Measurements from ENCODE around the gene MED17.
"Not testable (repeated sequence)": the region's sequence is repeated elsewhere in the genome, so short reads cannot be mapped to it uniquely, and the experiment has no call there.

MED17 gene

GRCh38 chr11:93744669-93745004 lies 39.4 kb upstream of the MED17 start:
- no peak for TF ChIP-seq CTCF (IDR thresholded peaks at IDR 0.05; ENCODE audit: low read depth, low read length, missing control alignments)
- no peak for DNase-seq (ENCODE audit: low read depth)
- H3K4me3 ChIP-seq (ENCODE audit: low read depth, low read length), result no peak overlapping the region

- H3K4me3 ChIP-seq (ENCODE audit: low read depth, low read length); DNase-seq (ENCODE audit: low read depth): not testable (repeated sequence)
Measured at GRCh38 chr11:93745005-93745755, 38.9 kb upstream of the MED17 start.

GRCh38 chr11:93746101-93746500 lies 38.0 kb upstream of the MED17 start:
- no peak for TF ChIP-seq CTCF (IDR thresholded peaks at IDR 0.05; ENCODE audit: low read depth, low read length, missing control alignments)
- no peak overlapping the region for H3K4me3 ChIP-seq (ENCODE audit: low read depth, low read length)
- no peak for DNase-seq (ENCODE audit: low read depth)

GRCh38 chr11:93747122-93747521 lies 37.0 kb upstream of the MED17 start:
- no peak for TF ChIP-seq CTCF (IDR thresholded peaks at IDR 0.05; ENCODE audit: low read depth, low read length, missing control alignments)
- H3K4me3 ChIP-seq (ENCODE audit: low read depth, low read length), result no peak overlapping the region
- no peak for DNase-seq (ENCODE audit: low read depth)

GRCh38 chr11:93751001-93751400 lies 33.1 kb upstream of the MED17 start:
- DNase-seq (ENCODE audit: low read depth), result no peak
- no peak for TF ChIP-seq CTCF (IDR thresholded peaks at IDR 0.05; ENCODE audit: low read depth, low read length, missing control alignments)

GRCh38 chr11:93753241-93753640 lies 30.8 kb upstream of the MED17 start:
- no peak for TF ChIP-seq CTCF (IDR thresholded peaks at IDR 0.05; ENCODE audit: low read depth, low read length, missing control alignments)
- no peak for DNase-seq (ENCODE audit: low read depth)
- no peak overlapping the region for H3K4me3 ChIP-seq (ENCODE audit: low read depth, low read length)

More at GRCh38 chr11:93751001-93751400, 33.1 kb upstream of the MED17 start:
- H3K4me3 ChIP-seq (ENCODE audit: low read depth, low read length), result no peak overlapping the region

GRCh38 chr11:93756748-93757147 lies 27.3 kb upstream of the MED17 start:
- TF ChIP-seq CTCF (IDR thresholded peaks at IDR 0.05; ENCODE audit: low read depth, low read length, missing control alignments), result no peak
- H3K4me3 ChIP-seq (ENCODE audit: low read depth, low read length), result no peak overlapping the region
- DNase-seq (ENCODE audit: low read depth), result no peak

All from GM12864 (cell line).